GM12872 (cell line): ENCODE results near the gene MARCHF3.

Experiments used
- TF ChIP-seq, protein P1 (sequence below): IDR thresholded peaks from 3 replicates; pipeline ENCODE4 v1.5.1; 2011; ENCODE audit warnings: low read depth, mild to moderate bottlenecking, low read length, moderate library complexity; ENCODE audit not compliant: insufficient read depth

Gene MARCHF3

DNA sequence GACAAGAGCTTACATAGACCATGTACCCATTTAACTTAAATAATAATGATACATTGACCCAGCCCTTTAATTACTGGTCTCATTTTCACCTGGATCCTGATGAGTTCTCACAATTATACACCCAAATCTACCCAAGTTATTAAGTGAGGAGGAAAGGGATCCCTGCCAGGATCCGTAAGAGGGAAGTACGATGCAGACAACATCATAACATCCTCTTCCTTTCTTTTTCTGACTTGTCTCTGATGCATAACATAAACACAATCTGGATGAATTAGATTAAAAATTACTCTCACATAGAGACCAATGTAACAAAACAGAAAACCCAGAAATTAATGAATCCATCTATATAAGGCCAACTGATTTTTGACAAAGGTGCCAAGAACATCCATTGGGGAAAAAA is 17.0 kb downstream of the MARCHF3 start:
- TF ChIP-seq, protein P1, sequence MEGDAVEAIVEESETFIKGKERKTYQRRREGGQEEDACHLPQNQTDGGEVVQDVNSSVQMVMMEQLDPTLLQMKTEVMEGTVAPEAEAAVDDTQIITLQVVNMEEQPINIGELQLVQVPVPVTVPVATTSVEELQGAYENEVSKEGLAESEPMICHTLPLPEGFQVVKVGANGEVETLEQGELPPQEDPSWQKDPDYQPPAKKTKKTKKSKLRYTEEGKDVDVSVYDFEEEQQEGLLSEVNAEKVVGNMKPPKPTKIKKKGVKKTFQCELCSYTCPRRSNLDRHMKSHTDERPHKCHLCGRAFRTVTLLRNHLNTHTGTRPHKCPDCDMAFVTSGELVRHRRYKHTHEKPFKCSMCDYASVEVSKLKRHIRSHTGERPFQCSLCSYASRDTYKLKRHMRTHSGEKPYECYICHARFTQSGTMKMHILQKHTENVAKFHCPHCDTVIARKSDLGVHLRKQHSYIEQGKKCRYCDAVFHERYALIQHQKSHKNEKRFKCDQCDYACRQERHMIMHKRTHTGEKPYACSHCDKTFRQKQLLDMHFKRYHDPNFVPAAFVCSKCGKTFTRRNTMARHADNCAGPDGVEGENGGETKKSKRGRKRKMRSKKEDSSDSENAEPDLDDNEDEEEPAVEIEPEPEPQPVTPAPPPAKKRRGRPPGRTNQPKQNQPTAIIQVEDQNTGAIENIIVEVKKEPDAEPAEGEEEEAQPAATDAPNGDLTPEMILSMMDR: no peak

- TF ChIP-seq, protein P1: no peak
Observed at GRCh38 chr5:127012916-127013315, 17.4 kb downstream of the MARCHF3 start.

DNA sequence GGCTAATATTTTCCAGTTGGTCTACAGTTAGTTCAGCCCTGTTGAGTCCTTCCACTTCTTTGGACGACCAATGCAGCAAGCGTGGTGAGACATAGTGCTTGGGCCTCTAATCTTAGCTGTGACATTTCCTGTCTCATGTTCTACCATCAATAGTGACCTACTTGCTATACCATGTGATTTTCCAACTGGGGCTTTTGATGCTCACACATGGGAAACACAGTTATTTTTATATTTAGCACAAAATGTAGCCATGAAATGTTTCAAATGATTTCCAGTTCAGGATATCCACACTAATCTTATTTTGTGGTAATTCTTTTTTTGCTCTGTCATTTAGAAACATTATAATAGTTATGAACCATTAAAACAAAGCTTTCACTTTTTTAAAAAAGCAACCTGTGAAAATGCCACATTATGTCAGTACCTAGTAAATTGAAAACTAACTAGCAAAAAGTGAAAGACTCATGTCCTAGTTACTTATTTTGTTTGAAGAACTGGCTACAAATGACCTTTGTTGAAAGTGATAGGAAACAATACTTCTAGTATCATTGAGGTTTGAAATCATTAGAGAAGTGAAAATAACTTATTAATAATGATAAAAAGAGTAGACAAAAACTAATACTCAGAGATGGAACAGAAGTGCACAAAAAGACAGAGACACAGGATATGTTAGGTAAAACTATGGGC is 18.3 kb downstream of the MARCHF3 start:
- TF ChIP-seq, protein P1: no peak

- TF ChIP-seq, protein P1: no peak
Observed at GRCh38 chr5:127011153-127011552, 19.2 kb downstream of the MARCHF3 start.

GRCh38 chr5:127010362-127010761 is 20.0 kb downstream of the MARCHF3 start:
- TF ChIP-seq, protein P1: no peak

DNA sequence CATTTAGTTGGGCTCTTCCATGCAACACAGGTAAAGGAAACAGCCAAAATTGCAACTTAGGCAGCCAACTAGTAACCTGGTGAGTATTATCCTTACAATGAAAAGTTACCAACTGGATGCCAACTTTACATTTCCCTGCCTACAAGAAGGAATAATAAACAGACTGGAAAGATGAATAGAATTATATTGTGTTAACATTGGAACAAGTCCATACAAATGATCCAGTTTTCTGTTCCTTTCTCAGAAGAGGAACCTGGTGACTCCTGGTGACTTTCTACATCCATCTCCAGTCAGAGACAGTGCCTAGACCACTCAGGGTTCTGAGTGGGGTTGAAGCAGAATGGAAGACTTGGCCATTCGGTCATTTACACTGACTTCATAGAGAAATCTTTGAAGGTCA is 20.6 kb downstream of the MARCHF3 start:
- TF ChIP-seq, protein P1: no peak

DNA sequence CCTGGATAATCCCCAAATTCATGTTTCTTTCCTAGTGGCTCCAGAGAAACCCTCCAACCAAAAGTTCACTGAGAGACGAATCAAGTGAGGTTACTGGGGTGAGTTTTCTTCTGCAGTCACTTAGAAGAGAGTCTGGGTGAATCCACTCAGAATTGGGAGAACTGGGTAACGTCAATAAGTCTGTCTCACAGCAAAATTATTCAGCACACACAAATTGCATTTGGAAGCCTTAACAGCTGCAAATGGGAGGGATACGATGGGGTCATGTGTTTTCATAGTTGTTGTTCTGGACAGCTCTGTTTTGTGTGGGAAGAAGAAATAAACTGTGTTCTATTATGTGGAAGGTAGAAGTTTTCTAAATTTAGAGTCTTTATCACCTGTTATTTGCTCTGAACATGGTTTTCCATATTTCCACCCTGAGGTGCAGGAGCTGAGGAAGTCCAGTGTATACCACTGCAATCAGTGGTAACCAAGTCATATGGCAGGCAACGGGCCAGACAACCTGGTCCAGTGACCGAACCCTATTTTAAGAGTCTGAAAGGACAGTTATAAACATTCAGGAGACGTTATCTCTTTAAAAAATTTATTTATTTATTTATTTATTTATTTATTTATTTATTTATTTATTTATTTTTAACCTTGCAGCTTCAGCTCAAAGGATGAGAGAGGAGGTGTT is 21.9 kb downstream of the MARCHF3 start:
- TF ChIP-seq, protein P1: no peak
